ENCODE data around the gene CLDND1. TPM values are rescaled to one million over a fixed set of nuclear protein-coding genes. Genes with fewer than 3 reads are reported as not detected.

The CLDND1 gene
- total RNA-seq, 1 experiment from 2014 or later, result 80.6 TPM

DNA sequence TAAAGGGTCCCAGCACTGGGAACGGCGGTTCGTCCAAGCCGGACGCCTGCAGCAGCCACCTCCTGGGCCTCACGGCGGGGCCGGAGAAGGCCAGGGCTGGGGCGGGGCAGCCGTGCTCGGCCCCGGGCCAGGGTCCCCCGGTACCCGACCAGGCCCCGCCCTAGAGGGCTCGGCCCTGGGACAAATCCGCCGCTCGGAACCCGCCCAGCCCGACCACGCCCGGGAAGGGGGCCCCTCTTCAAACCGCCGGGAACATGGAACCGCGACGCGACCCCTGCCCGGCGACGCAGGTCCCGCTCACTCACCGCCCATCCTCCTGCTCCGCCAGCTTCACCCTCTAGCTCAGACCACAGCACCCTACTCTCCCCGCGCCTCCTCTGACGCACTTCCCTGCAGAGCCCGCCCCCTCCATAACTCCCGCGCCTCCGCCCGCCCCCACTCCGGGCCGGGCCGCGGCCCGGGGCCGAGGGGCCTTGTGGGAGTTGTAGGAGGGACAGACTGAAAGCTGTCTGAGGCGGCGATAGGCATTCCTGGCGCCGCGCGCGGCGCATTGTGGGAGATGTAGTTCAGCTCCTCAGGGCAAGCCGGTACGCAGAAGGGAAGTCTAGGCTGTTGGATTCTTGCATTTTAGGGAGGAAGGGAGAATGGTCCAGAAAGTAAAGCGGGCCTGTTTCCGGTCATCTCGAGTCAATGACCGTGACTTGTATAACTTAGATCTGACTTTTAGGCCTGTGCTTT lies at the start of gene CLDND1 (continued):
- TF ChIP-seq GTF2I (CRISPR knock-in tag; conservative IDR thresholded peaks at IDR 0.05) (no peak), TP53 (CRISPR knock-in tag; IDR thresholded peaks at IDR 0.05) (no peak), ESRRA (CRISPR knock-in tag; IDR thresholded peaks at IDR 0.05; ENCODE audit: borderline replicate concordance) (no peak), CREM (CRISPR knock-in tag; IDR thresholded peaks at IDR 0.05) (peak; percentile 68; the same call in 1 of the 2 replicates), SMAD4 (CRISPR knock-in tag; IDR thresholded peaks at IDR 0.05) (no peak), RELA (CRISPR knock-in tag; IDR thresholded peaks at IDR 0.05; ENCODE audit: borderline replicate concordance) (no peak), ZNF138 (CRISPR knock-in tag; conservative IDR thresholded peaks at IDR 0.05) (no peak), ETV6 (CRISPR knock-in tag; IDR thresholded peaks at IDR 0.05) (no peak; the same call in 1 of the 2 replicates), ZNF317 (CRISPR knock-in tag; IDR thresholded peaks at IDR 0.05; ENCODE audit: borderline replicate concordance, low read depth) (no peak), ZNF121 (CRISPR knock-in tag; IDR thresholded peaks at IDR 0.05) (no peak), ZNF423 (CRISPR knock-in tag; IDR thresholded peaks at IDR 0.05) (no peak), GABPB1 (CRISPR knock-in tag; IDR thresholded peaks at IDR 0.05) (peak; percentile 45)
- TF ChIP-seq, protein P1, sequence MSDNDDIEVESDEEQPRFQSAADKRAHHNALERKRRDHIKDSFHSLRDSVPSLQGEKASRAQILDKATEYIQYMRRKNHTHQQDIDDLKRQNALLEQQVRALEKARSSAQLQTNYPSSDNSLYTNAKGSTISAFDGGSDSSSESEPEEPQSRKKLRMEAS (CRISPR knock-in tag; IDR thresholded peaks at IDR 0.05), result peak; percentile 50; the same call in 1 of the 2 replicates
- TF ChIP-seq, protein P2, sequence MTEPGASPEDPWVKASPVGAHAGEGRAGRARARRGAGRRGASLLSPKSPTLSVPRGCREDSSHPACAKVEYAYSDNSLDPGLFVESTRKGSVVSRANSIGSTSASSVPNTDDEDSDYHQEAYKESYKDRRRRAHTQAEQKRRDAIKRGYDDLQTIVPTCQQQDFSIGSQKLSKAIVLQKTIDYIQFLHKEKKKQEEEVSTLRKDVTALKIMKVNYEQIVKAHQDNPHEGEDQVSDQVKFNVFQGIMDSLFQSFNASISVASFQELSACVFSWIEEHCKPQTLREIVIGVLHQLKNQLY (CRISPR knock-in tag; IDR thresholded peaks at IDR 0.05), result no peak
- TF ChIP-seq, protein P3, sequence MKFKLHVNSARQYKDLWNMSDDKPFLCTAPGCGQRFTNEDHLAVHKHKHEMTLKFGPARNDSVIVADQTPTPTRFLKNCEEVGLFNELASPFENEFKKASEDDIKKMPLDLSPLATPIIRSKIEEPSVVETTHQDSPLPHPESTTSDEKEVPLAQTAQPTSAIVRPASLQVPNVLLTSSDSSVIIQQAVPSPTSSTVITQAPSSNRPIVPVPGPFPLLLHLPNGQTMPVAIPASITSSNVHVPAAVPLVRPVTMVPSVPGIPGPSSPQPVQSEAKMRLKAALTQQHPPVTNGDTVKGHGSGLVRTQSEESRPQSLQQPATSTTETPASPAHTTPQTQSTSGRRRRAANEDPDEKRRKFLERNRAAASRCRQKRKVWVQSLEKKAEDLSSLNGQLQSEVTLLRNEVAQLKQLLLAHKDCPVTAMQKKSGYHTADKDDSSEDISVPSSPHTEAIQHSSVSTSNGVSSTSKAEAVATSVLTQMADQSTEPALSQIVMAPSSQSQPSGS (CRISPR knock-in tag; IDR thresholded peaks at IDR 0.05; ENCODE audit: borderline replicate concordance, low read depth), result no peak
- TF ChIP-seq, protein P4, sequence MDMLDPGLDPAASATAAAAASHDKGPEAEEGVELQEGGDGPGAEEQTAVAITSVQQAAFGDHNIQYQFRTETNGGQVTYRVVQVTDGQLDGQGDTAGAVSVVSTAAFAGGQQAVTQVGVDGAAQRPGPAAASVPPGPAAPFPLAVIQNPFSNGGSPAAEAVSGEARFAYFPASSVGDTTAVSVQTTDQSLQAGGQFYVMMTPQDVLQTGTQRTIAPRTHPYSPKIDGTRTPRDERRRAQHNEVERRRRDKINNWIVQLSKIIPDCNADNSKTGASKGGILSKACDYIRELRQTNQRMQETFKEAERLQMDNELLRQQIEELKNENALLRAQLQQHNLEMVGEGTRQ (CRISPR knock-in tag; IDR thresholded peaks at IDR 0.05), result no peak
- TF ChIP-seq, protein P5, sequence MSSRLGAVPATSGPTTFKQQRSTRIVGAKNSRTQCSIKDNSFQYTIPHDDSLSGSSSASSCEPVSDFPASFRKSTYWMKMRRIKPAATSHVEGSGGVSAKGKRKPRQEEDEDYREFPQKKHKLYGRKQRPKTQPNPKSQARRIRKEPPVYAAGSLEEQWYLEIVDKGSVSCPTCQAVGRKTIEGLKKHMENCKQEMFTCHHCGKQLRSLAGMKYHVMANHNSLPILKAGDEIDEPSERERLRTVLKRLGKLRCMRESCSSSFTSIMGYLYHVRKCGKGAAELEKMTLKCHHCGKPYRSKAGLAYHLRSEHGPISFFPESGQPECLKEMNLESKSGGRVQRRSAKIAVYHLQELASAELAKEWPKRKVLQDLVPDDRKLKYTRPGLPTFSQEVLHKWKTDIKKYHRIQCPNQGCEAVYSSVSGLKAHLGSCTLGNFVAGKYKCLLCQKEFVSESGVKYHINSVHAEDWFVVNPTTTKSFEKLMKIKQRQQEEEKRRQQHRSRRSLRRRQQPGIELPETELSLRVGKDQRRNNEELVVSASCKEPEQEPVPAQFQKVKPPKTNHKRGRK (CRISPR knock-in tag; IDR thresholded peaks at IDR 0.05; ENCODE audit: borderline replicate concordance), result no peak

DNA sequence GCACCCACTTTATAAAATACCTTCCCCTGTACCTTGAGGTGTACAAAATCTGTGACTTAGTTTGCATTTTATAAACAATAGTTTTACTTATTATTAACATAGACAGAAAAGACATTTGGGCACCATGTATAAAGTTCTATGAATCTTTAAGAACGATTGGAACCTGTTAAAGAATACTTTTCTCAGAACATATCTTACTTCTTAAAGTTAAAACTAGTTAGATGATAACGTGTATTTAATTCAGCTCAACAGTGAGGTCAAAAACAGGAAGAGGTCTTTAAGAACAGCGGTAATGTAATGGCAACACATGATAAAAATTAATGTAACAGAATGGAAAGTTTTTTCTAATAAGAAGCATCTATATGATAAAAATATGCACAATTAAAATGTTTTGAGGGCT lies 45.7 kb upstream of the CLDND1 start:
- no peak for ATAC-seq
- DNase-seq (ENCODE audit: low spot score), result no peak
- no peaks in the 10 kb centered on the region for H3K36me3 Mint-ChIP-seq
- peaks cover 9% of the 10 kb centered on the region for H3K4me1 Mint-ChIP-seq
- H3K27ac Mint-ChIP-seq, result no peak overlapping the region
- no peaks in the 10 kb centered on the region for H3K27me3 Mint-ChIP-seq (ENCODE audit: low read depth)
- H3K4me3 Mint-ChIP-seq, result no peak overlapping the region
- CTCF ChIA-PET, result interaction anchor here (0.6 kb wide), 1 partner anchor 89 kb away, joined by 3 read pairs; no protein-coding TSS in a partner anchor
- H3K9me3 Mint-ChIP-seq, result no peaks in the 10 kb centered on the region
- POLR2A ChIA-PET, result no interaction called here
- TF ChIP-seq, protein P6, sequence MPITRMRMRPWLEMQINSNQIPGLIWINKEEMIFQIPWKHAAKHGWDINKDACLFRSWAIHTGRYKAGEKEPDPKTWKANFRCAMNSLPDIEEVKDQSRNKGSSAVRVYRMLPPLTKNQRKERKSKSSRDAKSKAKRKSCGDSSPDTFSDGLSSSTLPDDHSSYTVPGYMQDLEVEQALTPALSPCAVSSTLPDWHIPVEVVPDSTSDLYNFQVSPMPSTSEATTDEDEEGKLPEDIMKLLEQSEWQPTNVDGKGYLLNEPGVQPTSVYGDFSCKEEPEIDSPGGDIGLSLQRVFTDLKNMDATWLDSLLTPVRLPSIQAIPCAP (CRISPR knock-in tag; IDR thresholded peaks at IDR 0.05), result no peak
- TF ChIP-seq, protein P7, sequence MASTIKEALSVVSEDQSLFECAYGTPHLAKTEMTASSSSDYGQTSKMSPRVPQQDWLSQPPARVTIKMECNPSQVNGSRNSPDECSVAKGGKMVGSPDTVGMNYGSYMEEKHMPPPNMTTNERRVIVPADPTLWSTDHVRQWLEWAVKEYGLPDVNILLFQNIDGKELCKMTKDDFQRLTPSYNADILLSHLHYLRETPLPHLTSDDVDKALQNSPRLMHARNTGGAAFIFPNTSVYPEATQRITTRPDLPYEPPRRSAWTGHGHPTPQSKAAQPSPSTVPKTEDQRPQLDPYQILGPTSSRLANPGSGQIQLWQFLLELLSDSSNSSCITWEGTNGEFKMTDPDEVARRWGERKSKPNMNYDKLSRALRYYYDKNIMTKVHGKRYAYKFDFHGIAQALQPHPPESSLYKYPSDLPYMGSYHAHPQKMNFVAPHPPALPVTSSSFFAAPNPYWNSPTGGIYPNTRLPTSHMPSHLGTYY (CRISPR knock-in tag; IDR thresholded peaks at IDR 0.05), result no peak
- TF ChIP-seq NR3C1 (CRISPR knock-in tag; conservative IDR thresholded peaks at IDR 0.05; ENCODE audit: low read depth) (no peak), RELA (CRISPR knock-in tag; IDR thresholded peaks at IDR 0.05; ENCODE audit: borderline replicate concordance) (no peak), FOXK1 (CRISPR knock-in tag; IDR thresholded peaks at IDR 0.05) (no peak), ZNF232 (CRISPR knock-in tag; IDR thresholded peaks at IDR 0.05) (no peak)
- TF ChIP-seq, protein P8, sequence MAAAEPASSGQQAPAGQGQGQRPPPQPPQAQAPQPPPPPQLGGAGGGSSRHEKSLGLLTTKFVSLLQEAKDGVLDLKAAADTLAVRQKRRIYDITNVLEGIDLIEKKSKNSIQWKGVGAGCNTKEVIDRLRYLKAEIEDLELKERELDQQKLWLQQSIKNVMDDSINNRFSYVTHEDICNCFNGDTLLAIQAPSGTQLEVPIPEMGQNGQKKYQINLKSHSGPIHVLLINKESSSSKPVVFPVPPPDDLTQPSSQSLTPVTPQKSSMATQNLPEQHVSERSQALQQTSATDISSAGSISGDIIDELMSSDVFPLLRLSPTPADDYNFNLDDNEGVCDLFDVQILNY (CRISPR knock-in tag; IDR thresholded peaks at IDR 0.05), result no peak
- TF ChIP-seq, protein P1 (CRISPR knock-in tag; IDR thresholded peaks at IDR 0.05), result no peak
